ENCODE measurements around the gene EBI3.
"Not testable (repeated sequence)": the region's sequence is repeated elsewhere in the genome, so short reads cannot be mapped to it uniquely, and the experiment has no call there.

Gene EBI3

GRCh38 chr19:4215807-4216206 is 13.5 kb upstream of the EBI3 start:
- in situ Hi-C loops (cut with MboI; ENCODE audit: low sequenced_read_pairs, unreplicated experiment) = no loop called here
- no peak for TF ChIP-seq CTCF (IDR thresholded peaks at IDR 0.05; ENCODE audit: borderline replicate concordance, control extremely low read depth, extremely low read depth, insufficient read depth, missing control alignments)
- no peak for DNase-seq (ENCODE audit: low spot score)

GRCh38 chr19:4216846-4217245 is 12.5 kb upstream of the EBI3 start:
- TF ChIP-seq CTCF (IDR thresholded peaks at IDR 0.05; ENCODE audit: borderline replicate concordance, control extremely low read depth, extremely low read depth, insufficient read depth, missing control alignments) = no peak
- in situ Hi-C loops (cut with MboI; ENCODE audit: low sequenced_read_pairs, unreplicated experiment) = no loop called here

GRCh38 chr19:4217429-4218264 is 11.7 kb upstream of the EBI3 start:
- in situ Hi-C loops (cut with MboI; ENCODE audit: low sequenced_read_pairs, unreplicated experiment) = no loop called here
- no peak for TF ChIP-seq CTCF (IDR thresholded peaks at IDR 0.05; ENCODE audit: borderline replicate concordance, control extremely low read depth, extremely low read depth, insufficient read depth, missing control alignments)
- no peak for DNase-seq (ENCODE audit: low spot score)

More at GRCh38 chr19:4216846-4217245, 12.5 kb upstream of the EBI3 start:
- DNase-seq (ENCODE audit: low spot score) = no peak

GRCh38 chr19:4218523-4218922 is 10.8 kb upstream of the EBI3 start:
- DNase-seq (ENCODE audit: low spot score); in situ Hi-C loops (cut with MboI; ENCODE audit: low sequenced_read_pairs, unreplicated experiment): not testable (repeated sequence)

- TF ChIP-seq CTCF (IDR thresholded peaks at IDR 0.05; ENCODE audit: borderline replicate concordance, control extremely low read depth, extremely low read depth, insufficient read depth, missing control alignments) = no peak
- no peak for DNase-seq (ENCODE audit: low spot score)
- in situ Hi-C loops (cut with MboI; ENCODE audit: low sequenced_read_pairs, unreplicated experiment) = no loop called here
These were observed 9.1 kb upstream of the EBI3 start for GRCh38 chr19:4220188-4220587.

GRCh38 chr19:4224470-4224869 is 4.9 kb upstream of the EBI3 start:
- TF ChIP-seq CTCF (IDR thresholded peaks at IDR 0.05; ENCODE audit: borderline replicate concordance, control extremely low read depth, extremely low read depth, insufficient read depth, missing control alignments) = no peak
- in situ Hi-C loops (cut with MboI; ENCODE audit: low sequenced_read_pairs, unreplicated experiment) = no loop called here
- peak; percentile 19 for DNase-seq (ENCODE audit: low spot score)

GRCh38 chr19:4225885-4226284 is 3.4 kb upstream of the EBI3 start:
- DNase-seq (ENCODE audit: low spot score) = no peak
- in situ Hi-C loops (cut with MboI; ENCODE audit: low sequenced_read_pairs, unreplicated experiment) = no loop called here
- no peak for TF ChIP-seq CTCF (IDR thresholded peaks at IDR 0.05; ENCODE audit: borderline replicate concordance, control extremely low read depth, extremely low read depth, insufficient read depth, missing control alignments)
